Measurements from ENCODE around the gene TCP1. TPM values are rescaled to one million over a fixed set of nuclear protein-coding genes. Genes with fewer than 3 reads are reported as not detected.

TCP1 gene
- total and polyA plus RNA-seq, 9 of the 15 experiments (the other 6 are each of a cell fraction or from before 2014, with no cell fraction given): 331 to 801 (median 645) TPM

DNA sequence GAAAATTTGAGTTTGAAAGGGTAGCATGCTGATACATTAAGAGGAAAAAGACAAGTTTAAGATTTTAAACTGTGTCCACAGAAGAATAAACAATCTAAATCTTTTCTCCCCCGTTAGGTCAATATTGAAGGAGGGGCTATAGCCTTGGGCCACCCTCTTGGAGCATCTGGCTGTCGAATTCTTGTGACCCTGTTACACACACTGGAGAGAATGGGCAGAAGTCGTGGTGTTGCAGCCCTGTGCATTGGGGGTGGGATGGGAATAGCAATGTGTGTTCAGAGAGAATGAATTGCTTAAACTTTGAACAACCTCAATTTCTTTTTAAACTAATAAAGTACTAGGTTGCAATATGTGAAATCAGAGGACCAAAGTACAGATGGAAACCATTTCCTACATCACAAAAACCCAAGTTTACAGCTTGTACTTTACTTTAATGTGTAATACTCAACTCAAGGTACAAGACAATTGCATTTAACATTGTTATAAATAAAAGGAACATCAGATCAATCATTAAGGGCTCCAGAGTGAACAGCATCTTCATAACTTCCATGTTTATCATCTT, 10.8 kb downstream of the TCP1 start:
- FAIRE-seq (no peak), ATAC-seq (peak; percentile 52), DNase-seq (ENCODE audit: extremely low read depth in 1 of 4, low spot score in 3 of 4) (peak in 3 of 4 experiments; percentile 10 to 46 (median 30))
- BruUV-seq (replicated peaks): TSS peak; percentile 61
- H3K79me2 ChIP-seq (ENCODE audit: control insufficient read depth, insufficient read depth, low read length): peaks cover 29% of the 10 kb centered on the region
- H4K20me1 ChIP-seq (replicated peaks; ENCODE audit: control insufficient read depth, insufficient read depth, low read length): peaks cover 11% of the 10 kb centered on the region
- ChIA-PET POLR2A (interaction anchor here (1.6 to 4.1 kb wide), 2 partner anchors 11 to 18 kb away, joined by 4 to 20 read pairs; partner anchors contain the start of genes MRPL18 and TCP1), CTCF (ENCODE audit: low intra/inter-chr PET ratio) (no interaction called here)
- no peaks in the 10 kb centered on the region for H3K27me3 ChIP-seq (ENCODE audit: control insufficient read depth in 2 of 2, insufficient read depth in 2 of 2, low read length in 2 of 2)
- WGBS (ENCODE audit: insufficient coverage, low coverage, missing lambda C conversion rate): 73% methylated on average over 3 of the region's 3 CpGs
- no peak overlapping the region for H3K27ac ChIP-seq (ENCODE audit: extremely low read depth, low read depth, low read length)
- intact Hi-C loops (cut with micrococcal nuclease): no loop called here
- H3K4me3 ChIP-seq: no peak overlapping the region
- H3K4me2 ChIP-seq (ENCODE audit: insufficient read depth, low read length): no peak overlapping the region
- H3K9me3 ChIP-seq (replicated peaks; ENCODE audit: control insufficient read depth, insufficient read depth, low read depth, low read length): no peaks in the 10 kb centered on the region
- H3K36me3 ChIP-seq (ENCODE audit: control insufficient read depth, insufficient read depth, low read length): peaks cover 100% of the 10 kb centered on the region
- H3K4me1 ChIP-seq (replicated peaks in 1 of 2; ENCODE audit: control insufficient read depth in 2 of 2, insufficient read depth in 2 of 2, low read length in 2 of 2): 0 out of 5 replicates have a peak, but pooled peaks cover 0 to 4% of the 10 kb centered on the region in 2 experiments
- H3K9ac ChIP-seq (ENCODE audit: insufficient read depth in 1 of 2, low read depth in 2 of 2, low read length in 2 of 2): no peak overlapping the region
- no peaks in the 10 kb centered on the region for H3K9me1 ChIP-seq (ENCODE audit: control insufficient read depth, insufficient read depth, low read length)
- no peak overlapping the region for H2AFZ ChIP-seq (ENCODE audit: low read depth, low read length)
- in situ Hi-C loops (cut with MboI): no loop called here
- no peak for TF ChIP-seq GATAD2B (IDR thresholded peaks at IDR 0.05; ENCODE audit: borderline replicate concordance)
- peak; percentile 17 for TF ChIP-seq KDM5B (IDR thresholded peaks at IDR 0.05; ENCODE audit: insufficient replicate concordance, low read depth, low read length)
- TF ChIP-seq RBFOX2 (IDR thresholded peaks at IDR 0.05; ENCODE audit: low read depth, low read length): peak; percentile 46
- no peak for TF ChIP-seq ZBTB43 (CRISPR knock-in tag; IDR thresholded peaks at IDR 0.05)
- no peak for TF ChIP-seq ZNF12 (CRISPR knock-in tag; IDR thresholded peaks at IDR 0.05)
- TF ChIP-seq POLR2AphosphoS5 (IDR thresholded peaks at IDR 0.05; ENCODE audit: control insufficient read depth, insufficient read depth, low read depth, low read length): peak; percentile 62; the same call in 1 of the 2 replicates
- TF ChIP-seq, protein P1, sequence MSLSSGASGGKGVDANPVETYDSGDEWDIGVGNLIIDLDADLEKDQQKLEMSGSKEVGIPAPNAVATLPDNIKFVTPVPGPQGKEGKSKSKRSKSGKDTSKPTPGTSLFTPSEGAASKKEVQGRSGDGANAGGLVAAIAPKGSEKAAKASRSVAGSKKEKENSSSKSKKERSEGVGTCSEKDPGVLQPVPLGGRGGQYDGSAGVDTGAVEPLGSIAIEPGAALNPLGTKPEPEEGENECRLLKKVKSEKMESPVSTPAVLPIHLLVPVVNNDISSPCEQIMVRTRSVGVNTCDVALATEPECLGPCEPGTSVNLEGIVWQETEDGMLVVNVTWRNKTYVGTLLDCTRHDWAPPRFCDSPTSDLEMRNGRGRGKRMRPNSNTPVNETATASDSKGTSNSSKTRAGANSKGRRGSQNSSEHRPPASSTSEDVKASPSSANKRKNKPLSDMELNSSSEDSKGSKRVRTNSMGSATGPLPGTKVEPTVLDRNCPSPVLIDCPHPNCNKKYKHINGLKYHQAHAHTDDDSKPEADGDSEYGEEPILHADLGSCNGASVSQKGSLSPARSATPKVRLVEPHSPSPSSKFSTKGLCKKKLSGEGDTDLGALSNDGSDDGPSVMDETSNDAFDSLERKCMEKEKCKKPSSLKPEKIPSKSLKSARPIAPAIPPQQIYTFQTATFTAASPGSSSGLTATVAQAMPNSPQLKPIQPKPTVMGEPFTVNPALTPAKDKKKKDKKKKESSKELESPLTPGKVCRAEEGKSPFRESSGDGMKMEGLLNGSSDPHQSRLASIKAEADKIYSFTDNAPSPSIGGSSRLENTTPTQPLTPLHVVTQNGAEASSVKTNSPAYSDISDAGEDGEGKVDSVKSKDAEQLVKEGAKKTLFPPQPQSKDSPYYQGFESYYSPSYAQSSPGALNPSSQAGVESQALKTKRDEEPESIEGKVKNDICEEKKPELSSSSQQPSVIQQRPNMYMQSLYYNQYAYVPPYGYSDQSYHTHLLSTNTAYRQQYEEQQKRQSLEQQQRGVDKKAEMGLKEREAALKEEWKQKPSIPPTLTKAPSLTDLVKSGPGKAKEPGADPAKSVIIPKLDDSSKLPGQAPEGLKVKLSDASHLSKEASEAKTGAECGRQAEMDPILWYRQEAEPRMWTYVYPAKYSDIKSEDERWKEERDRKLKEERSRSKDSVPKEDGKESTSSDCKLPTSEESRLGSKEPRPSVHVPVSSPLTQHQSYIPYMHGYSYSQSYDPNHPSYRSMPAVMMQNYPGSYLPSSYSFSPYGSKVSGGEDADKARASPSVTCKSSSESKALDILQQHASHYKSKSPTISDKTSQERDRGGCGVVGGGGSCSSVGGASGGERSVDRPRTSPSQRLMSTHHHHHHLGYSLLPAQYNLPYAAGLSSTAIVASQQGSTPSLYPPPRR (CRISPR knock-in tag; IDR thresholded peaks at IDR 0.05; ENCODE audit: borderline replicate concordance): no peak
- no peak for TF ChIP-seq FUS (optimal IDR thresholded peaks at IDR 0.05; ENCODE audit: low read depth, low read length)
- TF ChIP-seq STAT6 (CRISPR knock-in tag; IDR thresholded peaks at IDR 0.05): no peak
- no peak for TF ChIP-seq MAZ (CRISPR knock-in tag; conservative IDR thresholded peaks at IDR 0.05 in 1 of 2, IDR thresholded peaks at IDR 0.05 in 1 of 2)
- TF ChIP-seq ZFPM2 (CRISPR knock-in tag; IDR thresholded peaks at IDR 0.05): no peak
- TF ChIP-seq, protein P2, sequence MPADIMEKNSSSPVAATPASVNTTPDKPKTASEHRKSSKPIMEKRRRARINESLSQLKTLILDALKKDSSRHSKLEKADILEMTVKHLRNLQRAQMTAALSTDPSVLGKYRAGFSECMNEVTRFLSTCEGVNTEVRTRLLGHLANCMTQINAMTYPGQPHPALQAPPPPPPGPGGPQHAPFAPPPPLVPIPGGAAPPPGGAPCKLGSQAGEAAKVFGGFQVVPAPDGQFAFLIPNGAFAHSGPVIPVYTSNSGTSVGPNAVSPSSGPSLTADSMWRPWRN (IDR thresholded peaks at IDR 0.05; ENCODE audit: low read depth): no peak

Data from K562 (cell line).